Left ventricle myocardium inferior (tissue), 1 donor: ENCODE data around the gene POLRMT. TPM values are rescaled to one million over a fixed set of nuclear protein-coding genes. Genes with fewer than 3 reads are reported as not detected.

Experiments used
- DNase-seq: peaks from one replicate; pipeline ENCODE4 v3.0.0-alpha.2; 2020
- H3K27ac ChIP-seq: fragments of 200-600 bp; replicated peaks from 2 replicates; pipeline ENCODE4 v1.8.0; 2021
- H3K27me3 ChIP-seq: fragments of 200-600 bp; 2 replicates; pipeline ENCODE4 v1.8.0; 2021; ENCODE audit warnings: low read depth
- H3K36me3 ChIP-seq: fragments of 200-600 bp; 2 replicates; pipeline ENCODE4 v1.8.0; 2021
- H3K4me1 ChIP-seq: fragments of 200-600 bp; 2 replicates; pipeline ENCODE4 v1.8.0; 2021
- H3K4me3 ChIP-seq: fragments of 200-600 bp; 2 replicates; pipeline ENCODE4 v1.8.0; 2021; ENCODE audit warnings: mild to moderate bottlenecking, moderate library complexity
- H3K9me3 ChIP-seq: fragments of 200-600 bp; replicated peaks from 2 replicates; pipeline ENCODE4 v1.8.0; 2021
- intact Hi-C: fragments of 100-400 bp; cut with micrococcal nuclease; formaldehyde crosslinking; loops from one replicate; pipeline ENCODE4 v1.11.0; 2022
- total RNA-seq: library from RNA; stranded (reverse); fragmentation: NEBNext Ultra II Directional; extraction: Animal tissue kit (Norgen Biotek cat#: 25700); gene quantifications from one replicate; pipeline ENCODE4 v1.2.1, GENCODE V29; 2021
- TF ChIP-seq, protein P1 (sequence below): fragments of 200-600 bp; IDR thresholded peaks from 2 replicates; pipeline ENCODE4 v1.8.0; 2021; ENCODE audit warnings: antibody characterized with exemption, mild to moderate bottlenecking, borderline replicate concordance
- donor health status: DM: no; HTN: yes; CAD: no; lungs with severe emphysema.

Gene POLRMT
- total RNA-seq, 1 donor from 2014 or later, result 54.3 TPM

- Histone ChIP-seq H3K4me1 (peaks cover 83% of the 10 kb centered on the region), H3K27me3 (no peaks in the 10 kb centered on the region)
- intact Hi-C loops, result no loop called here
Measured at GRCh38 chr19:658916-659839, 25.8 kb upstream of the POLRMT start.

GRCh38 chr19:658059-658839 is 24.9 kb upstream of the POLRMT start:
- DNase-seq, result no peak
- Histone ChIP-seq H3K9me3 (no peaks in the 10 kb centered on the region), H3K4me3 (no peak overlapping the region), H3K4me1 (peaks cover 74% of the 10 kb centered on the region), H3K27me3 (no peaks in the 10 kb centered on the region), H3K36me3 (peaks cover 13% of the 10 kb centered on the region), H3K27ac (peak overlapping the region; percentile 90)
- intact Hi-C loops, result no loop called here
- TF ChIP-seq, protein P1, sequence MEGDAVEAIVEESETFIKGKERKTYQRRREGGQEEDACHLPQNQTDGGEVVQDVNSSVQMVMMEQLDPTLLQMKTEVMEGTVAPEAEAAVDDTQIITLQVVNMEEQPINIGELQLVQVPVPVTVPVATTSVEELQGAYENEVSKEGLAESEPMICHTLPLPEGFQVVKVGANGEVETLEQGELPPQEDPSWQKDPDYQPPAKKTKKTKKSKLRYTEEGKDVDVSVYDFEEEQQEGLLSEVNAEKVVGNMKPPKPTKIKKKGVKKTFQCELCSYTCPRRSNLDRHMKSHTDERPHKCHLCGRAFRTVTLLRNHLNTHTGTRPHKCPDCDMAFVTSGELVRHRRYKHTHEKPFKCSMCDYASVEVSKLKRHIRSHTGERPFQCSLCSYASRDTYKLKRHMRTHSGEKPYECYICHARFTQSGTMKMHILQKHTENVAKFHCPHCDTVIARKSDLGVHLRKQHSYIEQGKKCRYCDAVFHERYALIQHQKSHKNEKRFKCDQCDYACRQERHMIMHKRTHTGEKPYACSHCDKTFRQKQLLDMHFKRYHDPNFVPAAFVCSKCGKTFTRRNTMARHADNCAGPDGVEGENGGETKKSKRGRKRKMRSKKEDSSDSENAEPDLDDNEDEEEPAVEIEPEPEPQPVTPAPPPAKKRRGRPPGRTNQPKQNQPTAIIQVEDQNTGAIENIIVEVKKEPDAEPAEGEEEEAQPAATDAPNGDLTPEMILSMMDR, result no peak

More at GRCh38 chr19:658916-659839, 25.8 kb upstream of the POLRMT start:
- Histone ChIP-seq H3K9me3 (no peaks in the 10 kb centered on the region), H3K36me3 (peaks cover 7% of the 10 kb centered on the region), H3K27ac (peak overlapping the region; percentile 90), H3K4me3 (peak overlapping the region; percentile 41)
- DNase-seq, result peak; percentile 65
- TF ChIP-seq, protein P1, result no peak

DNA sequence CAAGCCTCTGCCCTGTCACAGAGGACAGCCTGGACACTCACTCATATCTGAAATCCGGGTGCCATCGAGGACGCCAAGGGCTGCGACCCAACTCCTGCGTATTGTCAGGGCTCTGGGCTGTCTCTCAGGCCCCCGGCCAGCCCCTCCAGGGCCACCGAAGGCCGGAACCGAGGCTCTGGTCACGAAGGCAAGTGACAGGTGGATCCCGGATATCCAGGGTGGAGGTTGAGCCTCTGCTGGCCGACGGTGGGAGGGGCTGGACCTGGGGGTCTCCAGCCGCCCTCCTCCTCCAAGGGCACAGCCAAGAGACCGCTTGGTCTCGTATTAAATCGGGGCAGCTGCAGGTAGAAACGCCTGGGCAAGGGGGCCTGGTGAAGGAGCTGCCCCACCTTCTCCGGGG is 24.3 kb upstream of the POLRMT start:
- Histone ChIP-seq H3K27me3 (no peaks in the 10 kb centered on the region), H3K4me3 (no peak overlapping the region), H3K4me1 (peaks cover 70% of the 10 kb centered on the region), H3K9me3 (no peaks in the 10 kb centered on the region), H3K27ac (no peak overlapping the region), H3K36me3 (peaks cover 19% of the 10 kb centered on the region)
- intact Hi-C loops, result no loop called here
- no peak for DNase-seq
- TF ChIP-seq, protein P1, result no peak

- TF ChIP-seq, protein P1, result no peak
- H3K4me1 ChIP-seq, result peaks cover 63% of the 10 kb centered on the region
- H3K27ac ChIP-seq, result no peak overlapping the region
- H3K4me3 ChIP-seq, result no peak overlapping the region
- intact Hi-C loops, result no loop called here
- H3K9me3 ChIP-seq, result no peaks in the 10 kb centered on the region
- no peaks in the 10 kb centered on the region for H3K27me3 ChIP-seq
- peaks cover 26% of the 10 kb centered on the region for H3K36me3 ChIP-seq
- no peak for DNase-seq
Measured at GRCh38 chr19:656751-657559, 23.6 kb upstream of the POLRMT start.

DNA sequence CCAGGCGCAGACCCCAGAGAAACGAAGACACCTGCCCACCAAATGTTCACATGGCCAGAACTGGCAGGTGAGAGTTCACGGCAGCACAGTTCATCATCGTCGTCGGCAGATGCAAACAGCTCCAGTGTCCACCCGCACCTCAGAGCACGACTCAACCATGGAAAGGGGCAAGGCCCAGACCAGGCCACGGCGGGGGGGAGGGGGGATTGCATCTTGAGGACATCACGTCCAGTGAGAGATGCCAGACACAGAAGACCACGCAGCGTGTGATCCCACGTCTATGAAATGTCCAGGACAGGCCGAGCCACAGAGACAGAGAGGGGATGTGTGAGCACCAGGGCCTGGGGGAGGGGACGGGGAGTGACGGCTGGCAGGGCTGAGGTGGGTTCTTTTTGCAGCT is 22.4 kb upstream of the POLRMT start:
- Histone ChIP-seq H3K36me3 (peaks cover 38% of the 10 kb centered on the region), H3K9me3 (no peaks in the 10 kb centered on the region), H3K27ac (no peak overlapping the region), H3K4me1 (peaks cover 51% of the 10 kb centered on the region), H3K27me3 (no peaks in the 10 kb centered on the region), H3K4me3 (no peak overlapping the region)
- no peak for DNase-seq
- TF ChIP-seq, protein P1, result no peak
- intact Hi-C loops, result no loop called here
